ENCODE data around the gene WNK1. TPM values are rescaled to one million over a fixed set of nuclear protein-coding genes. Genes with fewer than 3 reads are reported as not detected.

Gene WNK1
- total RNA-seq, 1 experiment from 2014 or later, result 117 TPM

- Histone ChIP-seq H2BK120ac (ENCODE audit: low read depth, low read length, poor library complexity, severe bottlenecking) (no peak overlapping the region), H3T11ph (ENCODE audit: low read length) (no peak overlapping the region), H2BK5ac (ENCODE audit: insufficient read length, low read length) (no peak overlapping the region), H3K79me1 (ENCODE audit: insufficient read depth, low read depth, low read length, poor library complexity, severe bottlenecking) (no peaks in the 10 kb centered on the region), H3K27me3 (ENCODE audit: insufficient read depth, low read length) (no peaks in the 10 kb centered on the region), H4K91ac (ENCODE audit: insufficient read length, low read depth, low read length) (no peak overlapping the region), H3K23ac (ENCODE audit: insufficient read length, low read depth, low read length) (no peak overlapping the region), H4K20me1 (ENCODE audit: control insufficient read depth, insufficient read depth, insufficient read length) (no peaks in the 10 kb centered on the region), H3K56ac (ENCODE audit: insufficient read length, low read depth, low read length) (no peak overlapping the region), H4K8ac (replicated peaks; ENCODE audit: insufficient read length, low read depth, low read length) (no peak overlapping the region), H2AK5ac (ENCODE audit: insufficient read length, low read length) (no peak overlapping the region), H3K18ac (ENCODE audit: insufficient read length, low read depth, low read length) (no peak overlapping the region), H2BK15ac (ENCODE audit: low read depth, low read length) (no peak overlapping the region), H3K27ac (ENCODE audit: insufficient read length, low read depth, low read length) (no peak overlapping the region), H2BK12ac (ENCODE audit: insufficient read length, low read depth, low read length) (no peak overlapping the region), H3K4ac (ENCODE audit: low read depth, low read length) (no peak overlapping the region), H3K4me1 (ENCODE audit: insufficient read depth, low read length) (no peaks in the 10 kb centered on the region), H3K9ac (ENCODE audit: extremely low read depth, insufficient read length, low read length) (no peak overlapping the region), H3K4me2 (ENCODE audit: insufficient read depth, insufficient read length, low read length) (no peak overlapping the region), H4K5ac (ENCODE audit: insufficient read length, low read depth, low read length) (no peak overlapping the region), H3K79me2 (ENCODE audit: insufficient read depth, low read length) (no peaks in the 10 kb centered on the region), H3K23me2 (ENCODE audit: insufficient read length, low read depth, low read length, poor library complexity, severe bottlenecking) (no peaks in the 10 kb centered on the region), H3K14ac (ENCODE audit: insufficient read depth, low read length) (no peak overlapping the region), H3K9me3 (ENCODE audit: control insufficient read depth, low read depth, low read length) (no peaks in the 10 kb centered on the region), H2BK20ac (ENCODE audit: low read depth, low read length, poor library complexity, severe bottlenecking) (no peak overlapping the region), H2AFZ (ENCODE audit: low read length) (no peak overlapping the region)
- Mint-ChIP-seq H3K27ac (no peak overlapping the region), H3K9me3 (peaks cover 0 to 5% of the 10 kb centered on the region in 2 experiments; a peak in 3 of 5 replicates), H3K27me3 (ENCODE audit: low read depth) (no peaks in the 10 kb centered on the region; the same call in 1 of the 2 replicates), H3K4me1 (peaks cover 0 to 3% of the 10 kb centered on the region in 2 experiments; a peak in 2 of 4 replicates), H3K4me3 (no peak overlapping the region), H3K36me3 (ENCODE audit: insufficient read depth in 1 of 3, low read depth in 3 of 3) (no peaks in the 10 kb centered on the region)
- WGBS (ENCODE audit: extremely low coverage, insufficient read length, low lambda C conversion rate), result no CpG with 5 or more reads among the region's 10 CpGs
- TF ChIP-seq CTCF (conservative IDR thresholded peaks at IDR 0.05), result no peak
- no peak for DNase-seq
Observed at GRCh38 chr12:737122-737739, 15.1 kb upstream of the WNK1 start.

Data from H9 (cell line).